Aorta (tissue), 5 donors: ENCODE measurements around the gene CCSER1. TPM values are rescaled to one million over a fixed set of nuclear protein-coding genes. Genes with fewer than 3 reads are reported as not detected.
"Not testable (repeated sequence)": the region's sequence is repeated elsewhere in the genome, so short reads cannot be mapped to it uniquely, and the experiment has no call there.

Source experiments
- ATAC-seq: fragments of 200-7000 bp; cut with Tn5 transposase; one replicate; pipeline ENCODE4 v1.9.1; 2022; ENCODE audit warnings: moderate library complexity; ENCODE audit not compliant: low FRiP score
- DNase-seq, 2 donors: peaks; one replicate each; pipeline ENCODE4 v3.0.0-alpha.2; 2020
- H3K27ac ChIP-seq, 2 donors: one replicate each; pipeline ENCODE4 v1.5.1; 2013; ENCODE audit warnings: low read length in 2 of 2, mild to moderate bottlenecking in 2 of 2, moderate library complexity in 2 of 2, control low read depth in 1 of 2, inconsistent platforms in 1 of 2, low read depth in 1 of 2
- H3K27me3 ChIP-seq, 2 donors: one replicate each; pipeline ENCODE4 v1.6.1; 2013; ENCODE audit warnings: control low read depth in 1 of 2, low read length in 1 of 2, mild to moderate bottlenecking in 1 of 2, moderate library complexity in 1 of 2; ENCODE audit not compliant: insufficient read depth in 2 of 2, control insufficient read depth in 1 of 2
- H3K36me3 ChIP-seq, 2 donors: one replicate each; pipeline ENCODE4 v1.6.1; 2013; ENCODE audit warnings: control low read depth in 1 of 2, low read length in 1 of 2, mild to moderate bottlenecking in 1 of 2; ENCODE audit not compliant: insufficient read depth in 2 of 2, control insufficient read depth in 1 of 2
- H3K4me1 ChIP-seq, 2 donors: one replicate each; pipeline ENCODE4 v1.6.1; 2013; ENCODE audit warnings: low read length in 2 of 2, control low read depth in 1 of 2, mild to moderate bottlenecking in 1 of 2, moderate library complexity in 1 of 2; ENCODE audit not compliant: insufficient read depth in 2 of 2, control insufficient read depth in 1 of 2
- H3K4me3 ChIP-seq, 2 donors: one replicate each; pipeline ENCODE4 v1.5.1; 2013; ENCODE audit warnings: low read length in 2 of 2, control low read depth in 1 of 2, mild to moderate bottlenecking in 1 of 2
- H3K9me3 ChIP-seq: one replicate; pipeline ENCODE4 v1.6.1; 2013; ENCODE audit warnings: mild to moderate bottlenecking, low read length; ENCODE audit not compliant: control insufficient read depth
- WGBS, 2 donors: extraction: QIAGEN DNeasy Blood & Tissue Kit; methylation state at CpG; one replicate each; pipeline ENCODE4 v1.1.7; 2013; 5-methylcytosine and 5-hydroxymethylcytosine counted together
- intact Hi-C, 2 donors: fragments of 100-400 bp; cut with DNase I; formaldehyde crosslinking; loops; one replicate each; pipeline versions ENCODE4 v1.14.2 to v1.15.0; 2022
- polyA plus RNA-seq, 2 donors: library from polyadenylated mRNA; stranded (reverse); fragments of 200-250 nt; gene quantifications; one replicate each; pipeline ENCODE4 v1.2.3, GENCODE V29; 2013
- total RNA-seq, 2 donors: library from RNA; stranded (reverse); fragmentation: NEBNext Ultra II Directional; extraction: Animal tissue kit (Norgen Biotek cat#: 25700); gene quantifications; one replicate each; pipeline ENCODE4 v1.2.1, GENCODE V29; 2021
- donor health status: healthy with polysubstance abuse.
- donor health status: Bipolar disorder and iron deficiency.
- donor health status: DM: no; HTN: no; CAD: no.
- donor health status: DM: no; HTN: no; CAD: no.
- donor health status: DM: yes; HTN: yes; CAD: no.

The CCSER1 gene
- total and polyA plus RNA-seq, 4 donors, result 2.0 to 9.5 (median 9.3) TPM; not detected in 1

GRCh38 chr4:91089178-91089577 is 962.0 kb downstream of the CCSER1 start:
- intact Hi-C loops, result no loop called here
- WGBS, 2 donors, result 89 to 95% methylated on average over 3 of the region's 3 CpGs
- H3K9me3 ChIP-seq, result no peaks in the 10 kb centered on the region
- DNase-seq, result no peak
- no peak for ATAC-seq
- no peak overlapping the region for H3K27ac ChIP-seq
- H3K36me3 ChIP-seq, result no peaks in the 10 kb centered on the region
- no peaks in the 10 kb centered on the region for H3K4me1 ChIP-seq
- H3K4me3 ChIP-seq, result no peak overlapping the region
- no peaks in the 10 kb centered on the region for H3K27me3 ChIP-seq

GRCh38 chr4:91092398-91092980 is 965.3 kb downstream of the CCSER1 start:
- H3K4me1 ChIP-seq, result no peaks in the 10 kb centered on the region
- H3K27me3 ChIP-seq, result no peaks in the 10 kb centered on the region
- no peak for ATAC-seq
- no peak overlapping the region for H3K27ac ChIP-seq
- H3K36me3 ChIP-seq, result no peaks in the 10 kb centered on the region
- DNase-seq, result no peak
- no peak overlapping the region for H3K4me3 ChIP-seq
- WGBS, 2 donors, result 79 to 89% methylated on average over 2 of the region's 2 CpGs
- no peaks in the 10 kb centered on the region for H3K9me3 ChIP-seq
- intact Hi-C loops, result no loop called here

- H3K27ac ChIP-seq, H3K9me3 ChIP-seq, DNase-seq, H3K27me3 ChIP-seq, H3K4me1 ChIP-seq, ATAC-seq, intact Hi-C loops, H3K36me3 ChIP-seq, H3K4me3 ChIP-seq: not testable (repeated sequence)
- WGBS, 2 donors, result 95% methylated on average over 5 of the region's 5 CpGs
These were observed 967.0 kb downstream of the CCSER1 start for GRCh38 chr4:91094220-91094619.

DNA sequence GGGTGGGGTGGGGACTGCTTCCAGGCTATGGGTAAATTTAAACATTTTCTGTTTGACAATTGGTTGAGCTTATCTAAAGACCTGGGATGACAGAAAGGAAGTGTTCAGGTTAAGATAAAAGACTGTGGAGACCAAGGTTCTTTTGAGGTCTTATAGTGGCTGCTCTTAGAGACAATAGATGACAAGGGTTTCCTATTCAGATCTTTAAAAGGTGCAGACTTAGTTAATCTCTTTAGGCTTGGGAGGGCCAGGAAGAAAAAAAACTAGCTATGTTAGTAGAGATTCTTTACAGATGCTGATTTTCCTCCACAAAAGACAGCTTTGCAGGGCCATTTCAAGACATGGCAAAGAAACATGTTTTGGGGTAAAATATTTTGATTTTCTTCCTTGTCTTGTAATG is 972.5 kb downstream of the CCSER1 start:
- Histone ChIP-seq H3K36me3 (no peaks in the 10 kb centered on the region), H3K4me3 (no peak overlapping the region), H3K9me3 (no peaks in the 10 kb centered on the region), H3K27ac (no peak overlapping the region), H3K27me3 (no peaks in the 10 kb centered on the region), H3K4me1 (no peaks in the 10 kb centered on the region)
- DNase-seq (no peak), ATAC-seq (no peak)
- intact Hi-C loops, result no loop called here

DNA sequence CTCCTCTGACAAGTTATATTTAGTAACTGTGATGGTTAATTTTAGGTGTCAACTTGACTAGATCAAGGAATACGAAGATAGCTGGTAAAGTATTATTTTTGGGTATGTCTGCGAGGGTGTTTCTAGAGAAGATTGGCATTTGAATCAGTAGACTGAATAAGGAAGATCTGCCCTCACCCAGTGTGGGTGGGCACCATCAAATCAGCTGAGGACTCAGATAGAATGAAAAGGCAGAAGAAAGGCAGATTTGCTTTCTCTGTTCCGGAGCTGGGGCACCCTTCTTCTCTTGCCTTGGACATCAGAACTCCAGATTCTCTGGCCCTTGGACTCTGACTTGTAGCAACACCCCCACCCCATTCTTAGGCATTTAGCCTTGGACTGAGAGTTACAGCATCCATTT is 981.6 kb downstream of the CCSER1 start:
- no peaks in the 10 kb centered on the region for H3K9me3 ChIP-seq
- ATAC-seq (no peak), DNase-seq (no peak)
- WGBS, 2 donors, result 85 to 86% methylated on average over 3 of the region's 3 CpGs
- no peak overlapping the region for H3K4me3 ChIP-seq
- intact Hi-C loops, result no loop called here
- no peak overlapping the region for H3K27ac ChIP-seq
- H3K36me3 ChIP-seq, result no peaks in the 10 kb centered on the region
- H3K27me3 ChIP-seq, result no peaks in the 10 kb centered on the region
- H3K4me1 ChIP-seq, result no peaks in the 10 kb centered on the region

GRCh38 chr4:91111556-91111955 is 984.4 kb downstream of the CCSER1 start:
- Histone ChIP-seq H3K27me3 (no peaks in the 10 kb centered on the region), H3K27ac (no peak overlapping the region), H3K36me3 (no peaks in the 10 kb centered on the region), H3K4me1 (no peaks in the 10 kb centered on the region), H3K9me3 (no peaks in the 10 kb centered on the region), H3K4me3 (no peak overlapping the region)
- intact Hi-C loops, result loop anchor here in 1 of 2 donors (10.0 kb wide), 1 partner anchor 1273 kb away; no protein-coding TSS in a partner anchor
- DNase-seq, result no peak
- no peak for ATAC-seq
- WGBS, 2 donors, result 33 to 39% methylated on average over 1 of the region's 1 CpG

DNA sequence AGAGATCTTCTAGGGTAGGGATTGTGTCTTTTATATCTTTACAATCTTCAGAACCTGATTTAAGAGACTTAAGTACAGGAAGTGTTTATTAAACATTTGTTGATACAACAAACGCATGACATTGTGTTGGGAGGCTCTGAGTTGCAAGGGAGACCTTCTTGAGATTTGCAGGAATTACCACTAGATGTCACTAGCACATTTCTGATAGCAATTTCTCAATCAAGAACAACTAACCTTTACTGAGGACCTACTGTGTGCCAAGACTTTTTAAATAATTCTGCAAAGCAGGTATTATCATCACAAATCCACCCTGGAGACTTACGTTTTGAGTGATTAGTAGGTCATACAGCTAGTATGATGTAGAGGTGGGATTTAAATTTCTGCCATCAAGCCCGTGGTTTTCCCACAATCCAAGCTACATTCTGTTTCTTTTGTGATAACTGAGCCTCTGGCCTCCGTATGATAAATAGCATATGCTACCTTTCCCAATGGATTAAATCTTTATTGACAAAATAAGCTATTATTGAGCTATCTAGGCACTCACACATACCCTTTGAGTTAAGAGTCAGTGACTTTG is 986.0 kb downstream of the CCSER1 start:
- ATAC-seq (no peak), DNase-seq (no peak)
- WGBS, 2 donors, result 21 to 22% methylated on average over 4 of the region's 4 CpGs
- H3K27me3 ChIP-seq, result no peaks in the 10 kb centered on the region
- intact Hi-C loops, result loop anchor here in 1 of 2 donors (10.0 kb wide), 1 partner anchor 1272 kb away; no protein-coding TSS in a partner anchor
- H3K4me1 ChIP-seq, result no peaks in the 10 kb centered on the region
- H3K9me3 ChIP-seq, result no peaks in the 10 kb centered on the region
- H3K27ac ChIP-seq, result no peak overlapping the region
- no peak overlapping the region for H3K4me3 ChIP-seq
- H3K36me3 ChIP-seq, result no peaks in the 10 kb centered on the region

DNA sequence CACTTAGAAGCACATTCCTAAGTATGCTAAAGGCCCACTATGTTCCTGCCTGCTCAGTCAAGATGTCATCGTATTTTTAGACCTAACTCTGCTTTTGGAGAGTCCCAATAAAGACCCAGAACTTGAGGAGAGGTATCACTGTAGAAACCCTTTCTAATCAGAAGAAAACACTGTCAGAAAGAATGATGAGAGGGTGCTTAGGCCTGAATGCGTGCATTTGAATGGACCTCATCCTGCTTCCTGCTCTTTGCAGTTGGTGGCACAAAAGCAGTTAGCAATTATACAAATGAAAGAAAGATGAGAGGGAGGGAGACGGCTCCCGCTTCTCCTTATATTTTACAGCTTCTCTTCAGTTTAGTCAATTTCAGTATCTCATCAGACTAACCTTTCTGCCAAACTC is 987.2 kb downstream of the CCSER1 start:
- no peak overlapping the region for H3K27ac ChIP-seq
- H3K4me3 ChIP-seq, result no peak overlapping the region
- no peak for DNase-seq
- 88 to 93% methylated on average over 4 of the region's 4 CpGs for WGBS, 2 donors
- intact Hi-C loops, result loop anchor here in 1 of 2 donors (10.0 kb wide), 1 partner anchor 1270 kb away; no protein-coding TSS in a partner anchor
- H3K36me3 ChIP-seq, result no peaks in the 10 kb centered on the region
- no peaks in the 10 kb centered on the region for H3K4me1 ChIP-seq
- H3K9me3 ChIP-seq, result no peaks in the 10 kb centered on the region
- H3K27me3 ChIP-seq, result no peaks in the 10 kb centered on the region
- no peak for ATAC-seq

- Histone ChIP-seq H3K27ac (no peak overlapping the region), H3K36me3 (no peaks in the 10 kb centered on the region), H3K9me3 (no peaks in the 10 kb centered on the region), H3K4me1 (no peaks in the 10 kb centered on the region), H3K27me3 (no peaks in the 10 kb centered on the region), H3K4me3 (no peak overlapping the region)
- intact Hi-C loops, result loop anchor here in 1 of 2 donors (10.0 kb wide), 1 partner anchor 1268 kb away; no protein-coding TSS in a partner anchor
- DNase-seq (no peak), ATAC-seq (no peak)
These were observed 989.7 kb downstream of the CCSER1 start for GRCh38 chr4:91116861-91117260.
